PC-3 (cell line): ENCODE results near the gene LILRA2.
"Not testable (repeated sequence)": the region's sequence is repeated elsewhere in the genome, so short reads cannot be mapped to it uniquely, and the experiment has no call there.

Experiments
- EZH2 ChIP-seq: fragments of 300-600 bp; sonication (generic); IDR thresholded peaks from one replicate; pipeline ENCODE4 v1.6.1; 2017; ENCODE audit warnings: antibody characterized with exemption, mild to moderate bottlenecking, low read length; ENCODE audit not compliant: unreplicated experiment
- EZH2phosphoT487 ChIP-seq: fragments of 300-600 bp; sonication (generic); IDR thresholded peaks from 2 replicates; pipeline ENCODE4 v1.6.1; 2018; ENCODE audit warnings: mild to moderate bottlenecking, antibody characterized with exemption, low read length, borderline replicate concordance
- TF ChIP-seq, protein P1 (sequence below): fragments of 300-600 bp; sonication (generic); conservative IDR thresholded peaks from 2 replicates; pipeline ENCODE4 v1.5.1; 2017; ENCODE audit warnings: antibody characterized with exemption, low read depth, mild to moderate bottlenecking, low read length

DNA sequence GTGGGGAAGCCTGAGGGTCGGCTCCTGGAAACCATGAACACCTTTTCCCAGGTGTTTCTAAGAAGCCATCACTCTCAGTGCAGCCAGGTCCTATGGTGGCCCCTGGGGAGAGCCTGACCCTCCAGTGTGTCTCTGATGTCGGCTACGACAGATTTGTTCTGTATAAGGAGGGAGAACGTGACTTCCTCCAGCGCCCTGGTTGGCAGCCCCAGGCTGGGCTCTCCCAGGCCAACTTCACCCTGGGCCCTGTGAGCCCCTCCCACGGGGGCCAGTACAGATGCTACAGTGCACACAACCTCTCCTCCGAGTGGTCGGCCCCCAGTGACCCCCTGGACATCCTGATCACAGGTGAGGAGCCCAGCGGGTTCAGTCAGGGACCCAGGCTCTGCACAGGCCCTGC lies 1.6 kb downstream of the LILRA2 start:
- TF ChIP-seq EZH2phosphoT487, EZH2: not testable (repeated sequence)
- TF ChIP-seq, protein P1, sequence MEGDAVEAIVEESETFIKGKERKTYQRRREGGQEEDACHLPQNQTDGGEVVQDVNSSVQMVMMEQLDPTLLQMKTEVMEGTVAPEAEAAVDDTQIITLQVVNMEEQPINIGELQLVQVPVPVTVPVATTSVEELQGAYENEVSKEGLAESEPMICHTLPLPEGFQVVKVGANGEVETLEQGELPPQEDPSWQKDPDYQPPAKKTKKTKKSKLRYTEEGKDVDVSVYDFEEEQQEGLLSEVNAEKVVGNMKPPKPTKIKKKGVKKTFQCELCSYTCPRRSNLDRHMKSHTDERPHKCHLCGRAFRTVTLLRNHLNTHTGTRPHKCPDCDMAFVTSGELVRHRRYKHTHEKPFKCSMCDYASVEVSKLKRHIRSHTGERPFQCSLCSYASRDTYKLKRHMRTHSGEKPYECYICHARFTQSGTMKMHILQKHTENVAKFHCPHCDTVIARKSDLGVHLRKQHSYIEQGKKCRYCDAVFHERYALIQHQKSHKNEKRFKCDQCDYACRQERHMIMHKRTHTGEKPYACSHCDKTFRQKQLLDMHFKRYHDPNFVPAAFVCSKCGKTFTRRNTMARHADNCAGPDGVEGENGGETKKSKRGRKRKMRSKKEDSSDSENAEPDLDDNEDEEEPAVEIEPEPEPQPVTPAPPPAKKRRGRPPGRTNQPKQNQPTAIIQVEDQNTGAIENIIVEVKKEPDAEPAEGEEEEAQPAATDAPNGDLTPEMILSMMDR = not testable (repeated sequence)
